ENCODE data around the gene BAHCC1. TPM values are rescaled to one million over a fixed set of nuclear protein-coding genes. Genes with fewer than 3 reads are reported as not detected.

Gene BAHCC1
- total RNA-seq, 1 donor from 2014 or later = 0.91 TPM

DNA sequence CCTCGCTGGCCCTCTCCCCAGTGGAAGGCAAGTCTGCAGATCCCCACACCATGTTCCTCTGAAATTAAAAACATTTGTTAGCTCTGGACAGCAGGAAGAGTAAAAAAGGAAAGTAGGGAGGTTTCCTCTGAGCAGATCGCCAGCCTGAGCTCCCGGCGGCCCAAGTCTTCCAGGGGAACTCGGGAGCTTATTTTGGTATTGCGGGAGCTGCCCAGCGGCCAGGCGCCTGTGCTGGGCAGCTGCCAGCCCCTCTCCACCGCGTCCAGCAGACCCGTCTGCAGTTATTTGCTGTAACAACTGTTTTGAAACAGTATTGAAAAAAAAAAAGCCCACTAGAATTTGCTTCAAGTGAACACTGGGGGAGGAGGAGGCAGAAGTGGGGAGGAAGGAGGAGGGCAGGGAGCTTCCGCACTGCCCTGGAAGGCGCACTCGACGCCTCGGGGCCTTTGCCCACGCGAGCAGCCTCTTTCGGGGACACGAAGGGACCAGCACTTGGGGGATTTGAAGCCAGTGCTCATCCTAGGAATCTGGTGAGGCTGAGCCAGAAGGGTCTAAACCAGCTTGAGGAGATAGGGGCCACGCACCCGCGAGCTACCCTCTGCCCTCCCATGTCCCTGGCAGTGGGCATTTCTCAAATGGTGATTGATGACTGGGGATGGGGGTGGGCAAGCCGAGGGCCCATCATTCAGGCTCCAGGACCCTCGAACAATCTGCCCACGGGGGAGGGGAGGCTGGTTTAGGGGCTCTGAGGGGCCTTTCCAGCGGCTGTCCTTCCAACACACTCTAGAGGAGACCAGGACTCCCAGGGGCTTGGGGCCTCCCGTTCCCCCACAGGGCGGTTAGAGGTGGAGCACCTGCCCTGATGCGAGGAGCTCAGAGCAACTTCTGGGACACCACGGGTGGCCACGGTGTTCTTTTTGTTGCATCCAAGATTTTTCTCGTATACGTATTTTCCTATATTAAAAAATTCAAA lies 3.0 kb upstream of the BAHCC1 start:
- Mint-ChIP-seq H3K4me3 (ENCODE audit: low read depth) (no peak overlapping the region), H3K9me3 (no peaks in the 10 kb centered on the region), H3K4me1 (ENCODE audit: low read depth) (peaks cover 12% of the 10 kb centered on the region), H3K27me3 (ENCODE audit: low read depth) (peaks cover 48% of the 10 kb centered on the region), H3K36me3 (ENCODE audit: low read depth) (no peaks in the 10 kb centered on the region), H3K27ac (no peak overlapping the region)
- no peak for DNase-seq (ENCODE audit: low spot score)
- intact Hi-C loops (cut with micrococcal nuclease) = no loop called here

DNA sequence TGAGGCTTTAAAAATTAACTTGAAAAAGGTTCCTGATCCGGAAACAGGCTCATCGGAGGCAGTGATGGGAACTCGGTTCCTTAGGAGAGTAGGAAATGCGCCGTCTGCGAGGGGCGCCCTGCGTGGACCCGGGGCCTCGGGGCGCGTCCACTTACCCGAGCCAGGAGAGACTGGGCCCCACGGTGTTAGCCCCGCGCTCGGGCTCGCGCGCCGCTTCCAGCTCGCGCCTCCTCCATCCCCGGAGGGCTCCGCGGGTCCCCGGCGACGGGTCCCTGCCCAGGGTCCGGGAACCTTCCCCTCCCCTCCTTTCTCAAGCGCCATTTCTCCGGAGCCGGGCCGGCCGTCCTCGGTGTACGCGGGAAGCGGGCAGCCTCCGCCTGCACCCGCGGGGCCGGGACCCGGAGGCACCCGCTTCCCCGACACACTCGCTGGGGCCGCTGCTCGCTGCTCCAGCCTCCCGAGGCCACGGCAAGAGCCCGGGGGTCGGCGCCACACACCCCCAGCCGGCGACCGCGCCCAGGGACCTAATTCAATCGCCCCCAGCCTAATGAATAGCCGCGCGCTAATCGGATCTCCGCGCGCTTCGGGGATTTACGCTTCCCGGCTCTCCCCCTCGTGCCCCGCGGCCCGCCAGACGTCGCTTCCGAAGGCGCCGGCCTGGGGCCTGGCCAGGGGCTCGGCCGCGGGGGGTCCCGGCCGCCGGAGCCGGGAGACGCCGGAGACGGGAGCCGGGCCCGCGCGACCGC lies 2.2 kb upstream of the BAHCC1 start:
- H3K4me3 Mint-ChIP-seq (ENCODE audit: low read depth) = no peak overlapping the region
- intact Hi-C loops (cut with micrococcal nuclease) = no loop called here

DNA sequence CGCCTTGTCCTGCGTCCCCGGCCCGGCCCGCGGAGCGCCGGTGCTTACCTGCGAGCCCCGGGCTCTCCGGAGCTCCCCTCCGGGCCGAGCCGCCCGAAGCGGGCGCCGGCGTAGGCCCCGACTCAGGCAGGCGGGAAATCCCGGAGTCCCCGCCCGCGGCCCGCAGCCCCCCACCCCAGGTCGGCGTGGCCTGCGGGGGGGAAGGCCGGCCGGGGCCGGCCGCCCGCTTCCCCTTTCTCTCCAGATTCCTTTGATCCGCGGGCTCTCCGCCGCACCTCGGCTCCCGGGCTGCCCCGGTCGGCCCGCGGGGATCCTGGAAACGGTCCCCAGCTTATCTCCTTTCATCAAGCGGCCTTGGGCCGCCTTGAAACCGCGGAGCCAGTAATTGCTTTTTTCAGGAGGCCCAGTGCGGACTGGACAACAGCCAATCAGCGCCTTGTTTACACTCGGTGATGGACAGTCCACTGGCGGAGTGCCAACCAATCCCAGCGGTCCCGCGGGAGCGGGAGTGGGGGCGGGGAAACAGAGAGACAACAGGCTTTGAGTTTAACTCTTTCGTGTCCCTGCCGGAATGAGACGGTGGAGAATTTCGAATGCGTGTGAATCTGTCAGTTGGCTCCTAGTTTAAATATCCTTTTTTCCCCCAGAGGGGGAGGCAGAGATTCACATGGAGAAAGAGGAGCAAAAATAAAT lies 1.4 kb upstream of the BAHCC1 start:
- Mint-ChIP-seq H3K9me3 (no peaks in the 10 kb centered on the region), H3K27me3 (ENCODE audit: low read depth) (peaks cover 49% of the 10 kb centered on the region), H3K4me3 (ENCODE audit: low read depth) (peak overlapping the region; percentile 57), H3K36me3 (ENCODE audit: low read depth) (peaks cover 4% of the 10 kb centered on the region), H3K27ac (peak overlapping the region; percentile 33), H3K4me1 (ENCODE audit: low read depth) (peaks cover 13% of the 10 kb centered on the region)
- intact Hi-C loops (cut with micrococcal nuclease) = no loop called here
- DNase-seq (ENCODE audit: low spot score) = peak; percentile 56

More for the DNA sequence above, 2.2 kb upstream of the BAHCC1 start:
- Mint-ChIP-seq H3K4me1 (ENCODE audit: low read depth) (peaks cover 12% of the 10 kb centered on the region), H3K27ac (no peak overlapping the region), H3K36me3 (ENCODE audit: low read depth) (peaks cover 3% of the 10 kb centered on the region), H3K27me3 (ENCODE audit: low read depth) (peaks cover 50% of the 10 kb centered on the region), H3K9me3 (no peaks in the 10 kb centered on the region)
- no peak for DNase-seq (ENCODE audit: low spot score)

DNA sequence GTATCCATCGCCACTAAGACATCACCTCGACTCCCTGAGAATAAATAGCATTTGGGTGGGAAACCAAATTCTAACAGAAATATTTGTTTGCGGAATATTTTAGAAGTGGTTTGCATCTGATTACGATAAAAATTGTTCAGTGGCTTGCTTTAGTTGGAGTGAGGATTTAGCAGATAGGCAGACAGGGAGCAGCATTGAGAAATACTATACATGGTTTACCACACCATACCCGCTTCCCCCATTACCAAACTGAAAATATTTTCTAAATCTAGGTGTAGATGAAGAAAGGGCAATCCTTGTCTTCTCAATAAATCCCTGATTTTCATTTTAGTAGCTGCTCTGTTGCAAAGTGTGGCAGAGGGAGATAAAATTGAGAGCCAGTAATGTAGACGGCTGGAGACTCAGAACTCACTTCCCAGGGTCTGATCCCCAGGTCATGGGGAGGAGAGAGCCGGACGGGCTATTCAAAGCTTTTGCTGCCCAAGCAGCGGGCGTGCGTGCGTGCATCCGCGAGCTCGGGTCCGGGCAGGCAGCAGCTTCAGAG lies 808 bp upstream of the BAHCC1 start:
- Mint-ChIP-seq H3K4me1 (ENCODE audit: low read depth) (peaks cover 14% of the 10 kb centered on the region), H3K9me3 (no peaks in the 10 kb centered on the region), H3K4me3 (ENCODE audit: low read depth) (no peak overlapping the region), H3K27ac (peak overlapping the region; percentile 33), H3K36me3 (ENCODE audit: low read depth) (peaks cover 4% of the 10 kb centered on the region), H3K27me3 (ENCODE audit: low read depth) (peaks cover 49% of the 10 kb centered on the region)
- intact Hi-C loops (cut with micrococcal nuclease) = no loop called here
- no peak for DNase-seq (ENCODE audit: low spot score)

DNA sequence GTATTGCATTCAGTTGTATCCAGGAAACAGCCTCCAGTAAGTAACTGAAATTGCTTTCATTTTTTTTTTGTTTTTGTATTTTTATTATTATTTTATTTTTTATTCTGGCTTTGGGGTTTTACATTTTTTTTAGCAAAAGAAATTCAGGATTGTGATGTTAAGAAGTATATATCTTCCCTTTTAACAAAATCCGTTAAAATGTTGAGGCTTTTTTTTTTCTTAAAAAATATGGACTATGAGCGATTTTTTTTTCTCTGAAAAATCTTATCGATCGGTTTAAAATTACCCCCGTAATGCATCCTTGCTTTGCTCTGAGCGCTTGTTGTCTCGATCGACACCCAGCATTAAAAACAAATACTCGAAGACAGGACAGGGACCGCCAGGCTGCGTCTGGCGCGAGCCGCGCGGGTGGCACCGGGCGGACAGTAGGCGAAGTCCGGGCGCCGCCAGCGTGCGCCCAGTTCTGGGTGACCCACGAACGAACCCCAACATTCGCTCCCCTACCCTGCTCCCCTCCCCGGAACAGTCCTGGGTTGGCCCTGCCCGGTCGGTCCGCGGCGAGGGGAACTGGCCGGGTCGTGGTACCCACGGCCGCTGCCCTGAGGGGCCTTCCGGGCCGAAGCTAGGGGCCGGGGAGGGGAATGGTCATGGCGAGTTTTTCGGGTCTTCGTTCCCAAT lies 482 bp downstream of the BAHCC1 start:
- peaks cover 52% of the 10 kb centered on the region for H3K27me3 Mint-ChIP-seq (ENCODE audit: low read depth)
- H3K4me1 Mint-ChIP-seq (ENCODE audit: low read depth) = peaks cover 13% of the 10 kb centered on the region
- no peak overlapping the region for H3K4me3 Mint-ChIP-seq (ENCODE audit: low read depth)
- peaks cover 4% of the 10 kb centered on the region for H3K36me3 Mint-ChIP-seq (ENCODE audit: low read depth)
- H3K9me3 Mint-ChIP-seq = no peaks in the 10 kb centered on the region
- DNase-seq (ENCODE audit: low spot score) = no peak
- intact Hi-C loops (cut with micrococcal nuclease) = loop anchor here (5.0 kb wide), 3 partner anchors 117 to 1593 kb away; partner anchors contain the start of gene ACTG1
- H3K27ac Mint-ChIP-seq = no peak overlapping the region

DNA sequence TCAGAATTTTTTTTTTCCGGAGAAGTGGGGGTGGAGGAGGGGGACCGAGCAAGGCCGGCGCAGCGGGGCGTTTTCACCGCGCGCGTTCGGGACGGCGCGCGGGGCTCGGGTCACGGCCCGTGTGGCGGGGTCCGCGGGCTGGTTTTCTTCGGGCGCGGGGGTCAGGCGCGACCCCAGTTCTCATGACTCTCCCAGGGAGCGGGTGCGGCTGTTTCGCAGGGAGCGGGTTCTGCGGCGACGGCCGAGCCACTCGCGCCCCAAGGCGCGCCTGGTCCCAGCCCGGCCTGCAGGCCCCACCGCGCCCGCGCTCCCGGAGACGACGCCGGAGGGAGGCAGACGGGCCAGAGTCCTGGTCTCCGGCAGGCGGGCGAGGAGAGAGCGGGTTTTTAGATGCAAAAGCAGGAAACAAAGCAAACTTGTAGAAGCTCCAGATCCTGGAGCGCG lies 1.0 kb downstream of the BAHCC1 start:
- no peak for DNase-seq (ENCODE audit: low spot score)
- Mint-ChIP-seq H3K4me1 (ENCODE audit: low read depth) (peaks cover 13% of the 10 kb centered on the region), H3K4me3 (ENCODE audit: low read depth) (no peak overlapping the region), H3K9me3 (no peaks in the 10 kb centered on the region), H3K27me3 (ENCODE audit: low read depth) (peaks cover 53% of the 10 kb centered on the region), H3K36me3 (ENCODE audit: low read depth) (peaks cover 4% of the 10 kb centered on the region), H3K27ac (no peak overlapping the region)
- intact Hi-C loops (cut with micrococcal nuclease) = loop anchor here (5.0 kb wide), 3 partner anchors 116 to 1594 kb away; partner anchors contain the start of gene ACTG1

DNA sequence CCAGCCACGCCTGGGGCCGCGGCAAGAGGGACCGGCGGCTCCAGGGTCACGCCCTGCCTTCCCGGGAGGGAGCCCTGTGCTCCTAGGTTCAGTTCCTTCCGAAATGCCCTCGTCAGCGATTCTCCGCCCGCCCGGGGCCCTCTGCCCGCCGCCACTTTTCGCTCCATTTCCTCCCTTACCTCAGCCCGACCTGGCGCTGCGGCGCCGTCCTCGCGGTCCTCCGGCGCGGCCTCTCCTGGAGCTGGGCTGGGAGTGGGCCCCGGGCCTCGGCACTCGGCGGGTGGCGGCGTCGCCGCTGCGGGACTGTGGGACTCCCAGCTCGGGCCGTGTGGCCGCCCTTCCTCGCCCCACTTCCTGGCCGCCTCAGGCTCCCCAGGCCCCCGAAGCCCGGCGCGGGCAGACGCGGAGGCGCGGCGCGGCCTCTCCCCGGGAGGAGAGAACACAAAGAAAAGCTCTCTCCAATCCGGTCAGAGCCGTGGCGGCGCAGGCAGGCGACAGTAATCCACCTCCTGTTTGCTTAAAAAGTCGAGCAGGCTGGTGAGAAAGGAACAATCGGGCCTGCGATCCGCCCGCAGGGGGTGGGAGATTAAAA lies 1.6 kb downstream of the BAHCC1 start:
- intact Hi-C loops (cut with micrococcal nuclease) = loop anchor here (5.0 kb wide), 3 partner anchors 115 to 1595 kb away; partner anchors contain the start of gene ACTG1
- H3K9me3 Mint-ChIP-seq = no peaks in the 10 kb centered on the region
- H3K27ac Mint-ChIP-seq = no peak overlapping the region
- H3K4me1 Mint-ChIP-seq (ENCODE audit: low read depth) = peaks cover 13% of the 10 kb centered on the region
- peaks cover 4% of the 10 kb centered on the region for H3K36me3 Mint-ChIP-seq (ENCODE audit: low read depth)
- H3K27me3 Mint-ChIP-seq (ENCODE audit: low read depth) = peaks cover 52% of the 10 kb centered on the region
- DNase-seq (ENCODE audit: low spot score) = peak; percentile 30
- no peak overlapping the region for H3K4me3 Mint-ChIP-seq (ENCODE audit: low read depth)

DNA sequence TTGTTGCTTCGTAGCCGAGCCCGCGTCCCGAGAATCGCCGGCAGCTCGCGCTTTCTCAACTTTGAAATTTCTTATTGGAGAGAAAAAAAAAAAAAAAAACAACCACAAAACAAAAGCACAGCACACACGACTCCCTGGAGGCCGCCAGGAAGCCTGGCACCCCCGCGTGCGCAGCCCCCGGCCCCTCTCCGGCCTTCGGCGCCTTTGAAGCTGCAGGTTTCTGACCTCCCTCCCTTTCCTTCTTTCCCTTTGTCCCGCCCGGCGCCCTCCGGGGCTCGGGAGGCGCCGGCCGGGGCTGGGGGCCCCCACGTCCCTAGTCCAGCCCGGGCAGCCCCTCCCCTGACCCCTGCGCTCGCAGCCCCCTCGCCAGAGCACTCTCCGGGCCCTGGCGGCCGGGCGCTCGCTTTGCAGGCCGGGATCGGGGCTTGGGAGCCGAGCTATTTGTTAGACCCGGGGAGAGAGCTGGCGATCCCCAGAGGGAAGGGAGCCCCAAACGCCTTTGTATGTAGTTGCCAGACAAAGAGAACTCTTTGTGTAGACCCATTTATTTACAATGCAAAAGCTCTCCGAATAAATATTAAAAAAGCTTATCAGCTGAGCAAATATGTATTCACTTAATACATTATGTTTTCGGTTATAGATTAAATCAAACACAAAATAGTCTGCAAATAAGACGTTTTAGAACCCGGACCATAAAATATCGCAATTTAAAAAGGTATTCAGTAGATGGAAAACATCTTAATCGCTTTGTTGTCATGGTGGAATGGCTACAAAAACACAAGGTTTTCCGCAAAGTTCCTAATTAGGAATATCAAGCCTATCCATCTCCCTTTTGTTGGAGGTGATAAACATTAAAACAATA lies 2.3 kb downstream of the BAHCC1 start:
- Mint-ChIP-seq H3K27me3 (ENCODE audit: low read depth) (peaks cover 51% of the 10 kb centered on the region), H3K4me3 (ENCODE audit: low read depth) (peak overlapping the region; percentile 17), H3K27ac (peak overlapping the region; percentile 33), H3K9me3 (no peaks in the 10 kb centered on the region), H3K36me3 (ENCODE audit: low read depth) (peaks cover 4% of the 10 kb centered on the region), H3K4me1 (ENCODE audit: low read depth) (peaks cover 13% of the 10 kb centered on the region)
- no peak for DNase-seq (ENCODE audit: low spot score)
- intact Hi-C loops (cut with micrococcal nuclease) = loop anchor here (5.0 kb wide), 3 partner anchors 115 to 1595 kb away; partner anchors contain the start of gene ACTG1

DNA sequence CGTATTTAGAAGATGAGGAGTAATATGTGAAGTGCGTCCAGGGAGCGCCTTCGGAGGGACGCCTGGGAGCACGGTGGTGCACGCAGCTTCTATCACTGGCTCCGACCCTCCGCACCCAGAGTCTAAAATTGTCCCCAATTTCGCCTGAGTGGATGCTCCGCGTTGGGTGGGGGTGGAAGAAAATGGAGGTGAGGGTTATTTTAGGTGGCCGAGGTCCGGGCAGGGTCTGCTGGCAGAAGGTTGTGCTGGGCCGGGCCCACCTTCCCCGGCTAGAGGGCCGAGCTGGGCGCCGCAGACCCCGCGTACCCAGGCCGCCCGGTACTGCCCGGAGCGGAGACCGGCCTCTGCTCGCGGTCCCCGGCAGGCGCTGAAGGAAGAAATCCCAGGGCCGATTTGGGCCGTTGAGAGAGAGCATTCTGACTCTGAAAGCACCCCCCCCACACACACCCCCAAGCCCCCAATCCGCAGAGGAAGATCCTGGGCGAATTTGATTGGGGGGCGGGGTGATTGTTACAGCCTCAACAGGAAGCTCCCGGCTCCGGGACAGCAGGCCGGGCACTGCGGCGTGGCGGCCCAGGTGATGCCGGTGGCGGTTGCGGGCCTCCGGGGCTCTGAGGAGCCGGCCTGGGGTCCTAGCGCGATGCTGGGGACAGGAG lies 3.0 kb downstream of the BAHCC1 start:
- DNase-seq (ENCODE audit: low spot score) = no peak
- H3K27ac Mint-ChIP-seq = peak overlapping the region; percentile 33
- intact Hi-C loops (cut with micrococcal nuclease) = loop anchor here (5.0 kb wide), 3 partner anchors 114 to 1596 kb away; partner anchors contain the start of gene ACTG1

DNA sequence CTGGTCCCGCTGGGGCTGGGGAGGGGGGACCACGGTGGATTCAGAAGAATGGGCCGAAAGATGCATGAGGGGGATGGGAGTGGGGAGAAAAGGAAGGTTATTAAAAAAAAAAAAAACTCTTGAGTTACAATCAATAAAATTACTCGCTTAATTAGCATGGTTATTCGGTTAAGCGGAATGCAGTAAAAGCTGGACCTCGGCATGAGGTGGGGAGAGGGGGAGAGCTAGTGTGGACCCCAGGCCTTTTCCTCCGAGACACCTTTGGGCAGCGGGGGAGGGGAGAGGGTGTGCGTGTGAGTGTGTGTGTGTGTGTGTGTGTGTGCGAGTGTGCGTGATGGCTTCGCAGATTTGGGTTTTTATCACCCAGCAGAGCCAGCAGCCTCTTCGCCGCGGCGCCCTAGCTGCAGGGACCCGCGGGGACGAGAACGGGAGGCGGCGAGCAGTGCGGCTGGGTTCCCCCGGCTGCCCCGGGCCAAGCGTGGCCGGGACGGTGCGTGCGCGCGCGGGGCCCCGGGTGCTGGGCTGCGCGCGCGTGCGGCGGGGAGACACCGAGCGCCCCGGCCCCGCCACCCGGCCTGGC lies 3.7 kb downstream of the BAHCC1 start:
- H3K4me1 Mint-ChIP-seq (ENCODE audit: low read depth) = peaks cover 12% of the 10 kb centered on the region
- H3K9me3 Mint-ChIP-seq = no peaks in the 10 kb centered on the region
- no peak for DNase-seq (ENCODE audit: low spot score)
- H3K27ac Mint-ChIP-seq = peak overlapping the region; percentile 47
- H3K36me3 Mint-ChIP-seq (ENCODE audit: low read depth) = peaks cover 4% of the 10 kb centered on the region
- peaks cover 59% of the 10 kb centered on the region for H3K27me3 Mint-ChIP-seq (ENCODE audit: low read depth)
- H3K4me3 Mint-ChIP-seq (ENCODE audit: low read depth) = peak overlapping the region; percentile 78
- intact Hi-C loops (cut with micrococcal nuclease) = loop anchor here (5.0 kb wide), 3 partner anchors 113 to 1597 kb away; partner anchors contain the start of gene ACTG1

More for the DNA sequence above, 3.0 kb downstream of the BAHCC1 start:
- peaks cover 13% of the 10 kb centered on the region for H3K4me1 Mint-ChIP-seq (ENCODE audit: low read depth)
- no peaks in the 10 kb centered on the region for H3K9me3 Mint-ChIP-seq
- H3K4me3 Mint-ChIP-seq (ENCODE audit: low read depth) = peak overlapping the region; percentile 17
- peaks cover 55% of the 10 kb centered on the region for H3K27me3 Mint-ChIP-seq (ENCODE audit: low read depth)
- H3K36me3 Mint-ChIP-seq (ENCODE audit: low read depth) = peaks cover 4% of the 10 kb centered on the region

Data from activated T-helper 2 cell treated with anti-CD3 and anti-CD28 coated beads, Interferon-gamma antibody, Interleukin-2, Interleukin-4, amounts not matched to agents 10 μg/mL and 5 μg/mL and 100 μg/mL, durations not matched to agents 14 hours and 24 hours and 36 hours (primary cell).